GM18861 (cell line): Measurements from ENCODE around the gene LDLRAD4.

Source experiments
- ATAC-seq: cut with Tn5 transposase; IDR thresholded peaks from one replicate; pipeline ENCODE4 v1.9.1; 2021; ENCODE audit not compliant: unreplicated experiment

Gene LDLRAD4

GRCh38 chr18:13522861-13523660 is 304.5 kb downstream of the LDLRAD4 start:
- ATAC-seq = no peak

DNA sequence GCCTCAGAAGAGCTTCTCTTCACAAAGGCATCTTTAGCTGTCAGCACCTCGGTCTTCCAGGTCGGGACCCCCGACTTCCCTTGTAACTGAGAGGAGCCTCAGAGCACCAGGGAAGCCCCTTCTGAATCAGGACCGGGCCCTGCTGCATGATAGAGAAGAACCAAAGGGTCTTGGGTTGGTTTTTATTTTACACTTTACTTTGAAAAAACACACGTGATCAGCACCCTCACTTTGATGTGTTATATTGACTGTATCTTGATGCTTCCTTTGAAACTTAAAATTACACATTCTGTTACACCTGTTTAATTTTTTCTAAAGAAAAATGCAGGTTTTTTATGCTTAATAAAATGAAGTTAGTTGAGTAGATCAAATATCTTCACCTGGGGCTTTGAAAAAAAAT is 305.5 kb downstream of the LDLRAD4 start:
- no peak for ATAC-seq

DNA sequence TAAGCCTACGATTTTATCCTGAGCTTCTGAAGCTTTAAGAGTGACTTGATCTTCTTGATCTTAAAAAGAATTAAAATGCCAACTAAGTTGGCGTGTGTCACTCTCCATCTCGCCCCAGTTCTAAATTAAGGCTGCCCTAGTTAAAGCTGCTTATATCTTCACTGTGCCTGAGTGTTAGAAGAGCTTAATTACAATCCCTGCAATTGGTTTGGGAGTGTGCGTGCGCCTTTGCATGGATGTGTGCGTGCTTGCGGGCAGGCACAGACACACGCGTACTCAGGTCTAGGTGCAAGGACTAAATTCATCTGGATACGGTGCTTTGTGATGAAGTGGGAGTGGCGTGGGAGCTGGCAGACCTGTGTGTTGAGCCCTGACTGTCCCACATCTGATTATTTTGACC is 306.3 kb downstream of the LDLRAD4 start:
- no peak for ATAC-seq

- no peak for ATAC-seq
Measured at GRCh38 chr18:13525381-13526029, 306.9 kb downstream of the LDLRAD4 start.

- no peak for ATAC-seq
Measured at GRCh38 chr18:13526519-13526918, 308.0 kb downstream of the LDLRAD4 start.

GRCh38 chr18:13527256-13527655 is 308.7 kb downstream of the LDLRAD4 start:
- no peak for ATAC-seq

DNA sequence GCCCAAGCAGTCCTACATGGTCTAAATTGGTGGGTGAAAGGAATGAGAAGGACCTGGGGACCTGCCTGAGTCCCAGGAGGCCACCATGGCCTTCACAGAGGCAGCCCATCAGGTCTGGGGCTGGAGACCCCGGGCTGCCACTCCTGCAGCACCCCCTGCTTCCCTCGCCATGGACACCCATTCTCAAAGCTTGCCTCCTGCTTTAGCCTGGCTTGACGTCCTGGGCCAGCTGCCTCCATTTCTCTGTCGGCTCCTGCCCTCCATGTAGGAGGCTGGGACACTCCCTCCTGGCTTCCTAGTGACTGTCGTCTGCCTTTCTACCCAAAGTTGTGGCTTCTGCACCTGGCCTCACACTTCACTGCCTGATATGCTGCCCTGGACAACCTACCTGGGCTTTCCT is 309.2 kb downstream of the LDLRAD4 start:
- ATAC-seq = no peak

DNA sequence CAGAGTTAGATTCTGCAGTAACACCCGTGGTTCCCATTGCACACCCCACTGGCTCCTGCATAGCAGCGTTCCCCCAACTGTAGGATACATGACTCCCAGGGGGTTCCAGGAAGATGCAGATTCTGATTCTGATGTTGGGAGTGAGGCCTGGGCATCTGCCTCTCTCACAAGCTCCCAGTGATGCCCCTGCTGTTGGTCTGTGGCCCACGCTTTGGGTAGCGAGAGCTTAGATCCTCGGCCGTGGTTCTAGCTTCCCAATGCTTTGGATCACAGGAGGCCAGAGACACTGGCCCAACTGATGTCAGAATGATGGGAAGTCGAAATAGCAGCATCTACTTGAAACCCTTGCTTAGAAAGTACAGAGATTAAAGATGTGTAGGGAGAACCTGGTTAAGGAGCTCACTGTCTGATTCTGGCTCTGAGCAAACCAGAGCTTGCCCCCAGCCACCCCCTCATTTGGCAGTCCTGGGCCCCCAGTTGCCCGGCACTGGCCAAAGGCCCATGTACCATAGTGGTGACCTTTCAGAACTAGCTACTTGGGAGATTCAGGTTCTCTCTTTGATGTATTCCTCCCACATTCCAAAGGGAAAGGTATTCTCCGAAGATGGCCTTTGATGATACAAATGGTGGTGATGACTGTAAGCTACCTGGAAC is 310.3 kb downstream of the LDLRAD4 start:
- ATAC-seq = no peak

DNA sequence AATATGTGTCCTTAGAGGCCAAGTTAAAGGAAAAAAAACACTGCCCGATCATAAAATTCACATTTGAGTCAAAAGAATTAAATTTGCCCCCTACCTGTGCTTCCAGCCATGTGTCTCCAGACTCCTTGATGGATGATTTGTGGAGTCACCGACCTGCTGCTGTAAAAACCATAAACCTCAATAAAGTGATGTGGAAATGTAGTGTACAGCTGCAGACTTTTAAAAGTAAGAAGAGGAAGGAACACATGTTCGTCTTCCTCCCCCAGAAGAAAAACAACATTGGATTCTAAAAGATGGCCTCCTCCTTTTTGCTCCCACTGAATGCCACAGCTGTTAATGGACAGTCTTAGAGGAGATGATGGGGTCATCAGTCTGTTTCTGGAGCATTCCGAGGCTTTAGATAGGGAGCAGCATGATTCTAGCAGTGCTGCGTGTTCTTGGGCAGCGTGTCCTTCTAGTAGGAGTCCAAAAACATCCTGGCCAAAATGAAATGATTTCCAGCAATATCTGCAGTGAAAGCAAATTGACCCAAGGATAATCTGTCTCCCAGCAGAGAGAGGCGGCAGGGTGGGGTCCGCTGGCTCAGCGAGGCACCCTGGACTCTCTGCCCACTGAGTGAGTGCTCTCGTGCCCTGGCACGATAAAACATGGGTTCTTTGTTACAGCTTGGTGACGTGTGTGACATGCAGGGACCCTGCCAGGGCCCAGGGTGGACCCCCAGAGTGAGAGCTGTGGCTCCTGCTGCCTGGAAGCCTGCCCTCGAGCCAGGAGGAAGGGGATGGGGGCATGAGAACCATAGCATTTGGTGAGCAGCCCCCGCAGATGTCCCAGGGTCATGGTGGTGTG is 311.7 kb downstream of the LDLRAD4 start:
- ATAC-seq = no peak

GRCh38 chr18:13530879-13531387 is 312.4 kb downstream of the LDLRAD4 start:
- no peak for ATAC-seq

DNA sequence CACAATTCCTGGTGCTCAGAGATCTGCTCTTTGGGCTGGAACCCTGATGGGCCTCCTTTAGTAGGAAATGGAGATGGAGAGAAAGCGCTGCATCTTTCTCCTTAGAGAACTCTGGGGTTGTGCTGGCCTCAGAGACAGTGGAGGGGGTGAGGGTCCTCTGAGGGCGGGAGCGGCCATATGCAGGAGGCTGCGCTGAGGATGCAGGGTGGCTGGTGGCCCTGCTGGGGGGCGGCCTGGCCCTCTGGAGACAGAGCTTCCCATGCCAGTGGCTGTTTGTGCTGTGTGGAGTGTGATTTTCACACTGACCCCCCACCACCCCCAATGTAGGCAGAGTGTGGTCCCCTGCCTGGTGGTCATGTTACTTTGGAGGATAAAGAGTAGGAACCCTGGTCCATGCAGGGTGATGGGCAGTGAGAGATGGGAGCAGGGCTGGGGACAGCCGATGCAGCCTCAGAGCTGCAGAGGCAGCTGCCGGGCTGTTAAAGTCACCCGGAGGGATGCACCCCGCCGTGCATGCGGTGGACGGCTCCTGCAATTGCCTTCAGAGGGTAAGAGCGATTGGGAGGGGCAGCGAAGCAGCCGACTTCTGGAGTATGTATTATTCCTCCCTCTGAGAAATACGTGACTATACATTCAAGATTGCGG is 313.2 kb downstream of the LDLRAD4 start:
- ATAC-seq = no peak

GRCh38 chr18:13532406-13533075 is 314.0 kb downstream of the LDLRAD4 start:
- no peak for ATAC-seq

DNA sequence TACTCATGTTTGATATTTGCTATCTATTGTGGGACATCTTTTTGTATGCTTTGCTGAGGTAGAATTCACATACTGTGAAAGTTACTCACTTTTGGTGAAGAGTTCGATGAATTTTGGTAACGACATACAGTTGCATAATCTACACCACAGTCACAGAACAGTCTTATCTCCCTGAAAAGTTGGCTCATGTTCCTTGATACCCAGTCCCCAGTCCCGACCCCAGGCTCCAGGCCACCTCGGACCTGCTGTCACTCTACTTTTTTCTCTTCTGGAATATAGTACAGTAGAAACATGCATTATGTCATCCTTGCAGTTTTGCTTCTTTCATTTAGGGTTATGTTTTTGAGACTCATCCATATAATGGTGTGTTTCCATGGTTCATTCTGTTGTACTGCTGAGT is 316.1 kb downstream of the LDLRAD4 start:
- ATAC-seq = no peak

DNA sequence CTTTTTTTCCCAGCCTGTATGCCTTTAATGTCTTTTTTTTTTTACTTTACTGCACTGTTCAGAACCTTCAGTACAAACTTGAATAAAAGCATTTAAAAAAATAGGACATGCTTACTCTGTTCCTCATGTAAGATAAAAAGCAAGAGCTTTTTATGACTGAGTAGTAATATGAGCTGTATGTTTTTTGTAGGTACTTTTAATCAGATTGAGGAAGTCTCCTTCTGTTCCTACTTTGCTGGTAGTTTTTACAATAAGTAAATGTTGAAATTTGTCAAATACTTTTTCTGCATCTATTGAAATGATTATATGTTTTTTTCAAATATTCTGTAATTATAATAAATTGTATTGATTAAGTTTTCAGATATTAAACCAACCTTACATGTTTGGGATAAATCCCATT is 318.0 kb downstream of the LDLRAD4 start:
- ATAC-seq = no peak

GRCh38 chr18:13537022-13537780 is 318.6 kb downstream of the LDLRAD4 start:
- no peak for ATAC-seq

- no peak for ATAC-seq
Measured at GRCh38 chr18:13538630-13539029, 320.1 kb downstream of the LDLRAD4 start.

- no peak for ATAC-seq
Measured at GRCh38 chr18:13539050-13539449, 320.5 kb downstream of the LDLRAD4 start.

GRCh38 chr18:13539843-13540476 is 321.4 kb downstream of the LDLRAD4 start:
- no peak for ATAC-seq
